Testis (tissue), 5 donors: ENCODE results near the gene IKZF1. TPM values are rescaled to one million over a fixed set of nuclear protein-coding genes. Genes with fewer than 3 reads are reported as not detected.

Experiments
- DNase-seq: peaks from one replicate; pipeline ENCODE4 v3.0.0-alpha.2; 2019
- H3K27ac ChIP-seq, 2 donors: fragments of 200-600 bp; sonication (generic); one replicate each; pipeline ENCODE4 v1.5.1; 2019
- H3K27me3 ChIP-seq: fragments of 200-600 bp; sonication (generic); one replicate; pipeline ENCODE4 v1.5.1; 2019
- H3K36me3 ChIP-seq: fragments of 200-600 bp; sonication (generic); one replicate; pipeline ENCODE4 v1.5.1; 2017; ENCODE audit warnings: low read depth; ENCODE audit errors: missing control alignments
- H3K4me1 ChIP-seq: fragments of 200-600 bp; sonication (generic); one replicate; pipeline ENCODE4 v1.5.1; 2019
- H3K4me3 ChIP-seq, 2 donors: fragments of 200-600 bp; sonication (generic); one replicate each; pipeline ENCODE4 v1.5.1; 2017 to 2019
- H3K9me3 ChIP-seq: fragments of 200-600 bp; sonication (generic); one replicate; pipeline ENCODE4 v1.5.1; 2017
- POLR2A ChIP-seq: fragments of 450-650 bp; IDR thresholded peaks from one replicate; pipeline ENCODE4 v1.6.1; 2017; ENCODE audit warnings: antibody characterized with exemption, mild to moderate bottlenecking, moderate library complexity
- WGBS, 2 donors: methylation state at CpG; one replicate each; pipeline ENCODE4 v1.1.5; 2018; 5-methylcytosine and 5-hydroxymethylcytosine counted together
- intact Hi-C: fragments of 100-400 bp; cut with DNase I; formaldehyde crosslinking; loops from one replicate; pipeline ENCODE4 v1.15.1; 2023; ENCODE audit warnings: low total_unique reads
- long read RNA-seq, 2 donors: transcript quantifications; one replicate each; lab custom pipeline, GENCODE V29; 2026
- polyA plus RNA-seq: library from polyadenylated mRNA; stranded (reverse); fragments of 350-450 nt; fragmentation: Illumina TruSeq; extraction: RNeasy Lipid Tissue Mini Kit (QIAGEN cat#74804); gene quantifications from one replicate; pipeline ENCODE4 v1.2.3, GENCODE V29; 2014; ENCODE audit warnings: low read depth, low replicate concordance; ENCODE audit not compliant: insufficient read depth
- total RNA-seq, 2 donors: library from RNA; depleted of rRNA; stranded (reverse); fragments of >200 nt; gene quantifications; one replicate each; pipeline ENCODE4 v1.2.3, GENCODE V29; 2016
- TF ChIP-seq, protein P1 (sequence below), 3 experiments: fragments of 450-650 bp in 2 of 3; fragments of 200-600 bp in 1 of 3; sonication (generic) in 1 of 3; IDR thresholded peaks; one replicate each; pipeline ENCODE4 v1.5.1; 2016 to 2019; ENCODE audit warnings: antibody characterized with exemption in 3 of 3, mild to moderate bottlenecking in 2 of 3, moderate library complexity in 1 of 3

Gene IKZF1
- total RNA-seq = 10 to 100 TPM in 1 of 2 donors, 1 to 10 TPM in 1; 9.9 to 10.4 TPM
- 4.2 TPM for polyA plus RNA-seq
- long read RNA-seq, donor 1, partial matches to known transcripts = 0 of 1 reads
- long read RNA-seq, donor 1, other reads (novel, unspliced or antisense) = 0 of 1 reads
- long read RNA-seq, donor 2 = 0 reads

DNA sequence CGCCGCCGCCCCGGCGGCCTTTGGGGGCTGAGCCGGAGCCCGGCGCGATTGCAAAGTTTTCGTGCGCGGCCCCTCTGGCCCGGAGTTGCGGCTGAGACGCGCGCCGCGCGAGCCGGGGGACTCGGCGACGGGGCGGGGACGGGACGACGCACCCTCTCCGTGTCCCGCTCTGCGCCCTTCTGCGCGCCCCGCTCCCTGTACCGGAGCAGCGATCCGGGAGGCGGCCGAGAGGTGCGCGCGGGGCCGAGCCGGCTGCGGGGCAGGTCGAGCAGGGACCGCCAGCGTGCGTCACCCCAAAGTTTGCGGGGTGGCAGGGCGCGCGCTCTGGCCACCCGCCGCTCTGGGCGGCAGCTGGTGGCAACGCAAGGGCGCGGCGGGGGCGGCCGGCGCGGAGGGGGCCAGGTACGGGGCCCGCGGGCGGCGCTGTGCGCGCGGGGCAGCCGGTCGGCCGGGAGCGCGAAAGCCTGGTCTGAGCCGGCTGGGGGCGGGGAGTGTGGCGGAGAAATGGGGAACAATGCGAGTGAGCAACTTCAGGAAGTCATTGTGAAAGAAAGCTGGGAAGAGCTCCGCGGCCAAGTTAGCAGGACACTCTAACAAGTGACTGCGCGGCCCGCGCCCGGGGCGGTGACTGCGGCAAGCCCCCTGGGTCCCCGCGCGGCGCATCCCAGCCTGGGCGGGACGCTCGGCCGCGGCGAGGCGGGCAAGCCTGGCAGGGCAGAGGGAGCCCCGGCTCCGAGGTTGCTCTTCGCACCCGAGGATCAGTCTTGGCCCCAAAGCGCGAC lies at the start of gene IKZF1:
TSS of gene IKZF1 (plus strand) at position 588 of the 782 bp plus-strand sequence. CDS start 14,346 bp downstream, outside the sequence.
- Histone ChIP-seq H3K4me1 (no peaks in the 10 kb centered on the region), H3K9me3 (no peaks in the 10 kb centered on the region), H3K4me3 (peak within 1 kb of the TSS; percentile 40 to 50), H3K27me3 (no peaks in the 10 kb centered on the region), H3K27ac (peak within 1 kb of the TSS in 1 of 2 donors; percentile 45), H3K36me3 (no peaks in the 10 kb centered on the region)
- 0% methylated on average over 9 to 82 of the region's 107 CpGs for WGBS, 2 donors
- TF ChIP-seq, protein P1, sequence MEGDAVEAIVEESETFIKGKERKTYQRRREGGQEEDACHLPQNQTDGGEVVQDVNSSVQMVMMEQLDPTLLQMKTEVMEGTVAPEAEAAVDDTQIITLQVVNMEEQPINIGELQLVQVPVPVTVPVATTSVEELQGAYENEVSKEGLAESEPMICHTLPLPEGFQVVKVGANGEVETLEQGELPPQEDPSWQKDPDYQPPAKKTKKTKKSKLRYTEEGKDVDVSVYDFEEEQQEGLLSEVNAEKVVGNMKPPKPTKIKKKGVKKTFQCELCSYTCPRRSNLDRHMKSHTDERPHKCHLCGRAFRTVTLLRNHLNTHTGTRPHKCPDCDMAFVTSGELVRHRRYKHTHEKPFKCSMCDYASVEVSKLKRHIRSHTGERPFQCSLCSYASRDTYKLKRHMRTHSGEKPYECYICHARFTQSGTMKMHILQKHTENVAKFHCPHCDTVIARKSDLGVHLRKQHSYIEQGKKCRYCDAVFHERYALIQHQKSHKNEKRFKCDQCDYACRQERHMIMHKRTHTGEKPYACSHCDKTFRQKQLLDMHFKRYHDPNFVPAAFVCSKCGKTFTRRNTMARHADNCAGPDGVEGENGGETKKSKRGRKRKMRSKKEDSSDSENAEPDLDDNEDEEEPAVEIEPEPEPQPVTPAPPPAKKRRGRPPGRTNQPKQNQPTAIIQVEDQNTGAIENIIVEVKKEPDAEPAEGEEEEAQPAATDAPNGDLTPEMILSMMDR (IDR thresholded peaks at IDR 0.05) = no peak
- no peak for TF ChIP-seq POLR2A
- peak; percentile 53 for DNase-seq
- intact Hi-C loops = no loop called here

DNA sequence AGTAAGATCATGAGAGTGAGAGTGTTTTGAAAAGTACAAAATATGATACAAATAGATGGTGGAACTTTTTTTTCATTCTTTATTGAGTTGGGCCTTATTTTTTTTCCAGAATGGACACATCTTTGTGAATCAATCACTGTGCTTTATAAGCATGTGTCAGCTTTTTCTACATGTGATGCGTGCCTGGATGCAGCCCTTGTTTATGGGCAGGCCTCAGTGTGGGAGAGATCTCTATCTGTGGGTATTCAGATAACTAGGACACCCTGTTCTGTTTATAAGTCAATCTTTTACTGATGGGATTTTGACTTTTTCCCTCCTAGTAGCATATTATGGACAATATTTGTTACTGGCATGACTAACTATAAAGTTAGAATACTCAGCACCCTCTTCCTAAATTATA lies 42.9 kb upstream of the IKZF1 start:
- WGBS, 2 donors = 48 to 94% methylated on average over 1 of the region's 1 CpG
- Histone ChIP-seq H3K9me3 (no peaks in the 10 kb centered on the region), H3K4me3 (no peak overlapping the region), H3K36me3 (no peaks in the 10 kb centered on the region), H3K27me3 (no peaks in the 10 kb centered on the region), H3K4me1 (no peaks in the 10 kb centered on the region), H3K27ac (no peak overlapping the region)
- intact Hi-C loops = no loop called here
- DNase-seq = no peak
- TF ChIP-seq, protein P1 (IDR thresholded peaks at IDR 0.05) = no peak
- no peak for TF ChIP-seq POLR2A

DNA sequence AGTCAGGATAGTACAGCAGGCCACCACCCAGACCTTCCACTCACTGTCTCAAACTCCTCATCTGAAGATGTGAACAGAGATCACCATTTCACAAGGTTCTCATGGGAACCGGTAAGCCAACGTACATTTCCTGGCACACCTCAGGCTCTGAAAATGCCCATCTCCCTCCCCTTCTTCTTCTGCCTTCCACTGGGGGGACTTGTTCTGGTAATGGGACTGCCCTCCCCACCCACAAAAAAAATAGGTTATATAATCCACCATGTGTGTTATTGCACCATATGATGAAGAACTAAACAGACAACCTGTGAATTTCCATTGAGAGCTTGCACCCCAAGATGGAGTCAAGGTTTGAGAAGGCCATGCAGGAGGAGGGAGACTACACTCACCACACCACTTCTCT lies 42.1 kb upstream of the IKZF1 start:
- TF ChIP-seq, protein P1 (IDR thresholded peaks at IDR 0.05) = no peak
- TF ChIP-seq POLR2A = no peak
- Histone ChIP-seq H3K4me3 (no peak overlapping the region), H3K36me3 (no peaks in the 10 kb centered on the region), H3K4me1 (no peaks in the 10 kb centered on the region), H3K27ac (no peak overlapping the region), H3K9me3 (no peaks in the 10 kb centered on the region), H3K27me3 (no peaks in the 10 kb centered on the region)
- intact Hi-C loops = no loop called here
- DNase-seq = no peak
- 93 to 95% methylated on average over 2 of the region's 2 CpGs for WGBS, 2 donors

DNA sequence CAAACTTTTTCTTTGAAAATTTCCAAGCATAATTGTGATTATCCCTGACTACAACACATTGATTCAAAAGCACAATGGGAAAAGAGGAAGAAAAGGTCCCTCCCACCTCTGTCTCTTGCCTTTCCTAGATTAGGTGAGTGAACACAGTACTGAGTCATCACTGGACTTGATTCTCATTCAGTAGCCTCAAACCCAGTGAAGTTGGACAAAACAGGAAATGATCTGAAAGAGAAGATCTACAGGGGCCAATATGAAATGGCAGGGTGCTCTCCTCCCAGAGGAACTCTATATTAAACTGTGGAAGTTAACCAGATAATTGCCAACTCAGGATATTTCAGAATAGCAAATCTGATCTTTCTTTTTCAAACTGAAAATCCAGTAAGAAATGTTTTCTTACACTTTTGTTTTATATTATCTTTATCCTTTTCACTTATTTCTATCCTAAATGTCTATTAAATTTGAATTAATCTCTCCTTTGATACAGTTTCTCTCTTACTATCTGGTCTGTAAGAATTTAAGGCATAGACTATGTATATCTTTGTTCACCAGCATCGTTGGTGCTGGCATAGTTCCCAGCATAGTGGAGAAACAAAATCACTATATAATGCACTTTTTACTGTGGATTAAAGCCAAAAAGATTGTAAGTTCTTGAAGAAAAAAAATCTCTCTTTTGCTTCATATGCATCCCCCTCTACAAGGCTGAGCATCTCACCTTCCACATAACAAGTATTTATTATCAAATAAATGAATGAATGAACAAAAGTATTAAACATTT lies 41.4 kb upstream of the IKZF1 start:
- intact Hi-C loops = no loop called here
- no peaks in the 10 kb centered on the region for H3K9me3 ChIP-seq
- WGBS, 2 donors = 15 to 23% methylated on average over 1 of the region's 1 CpG
- no peak for TF ChIP-seq POLR2A
- TF ChIP-seq, protein P1 (IDR thresholded peaks at IDR 0.05) = no peak
- DNase-seq = no peak
- no peak overlapping the region for H3K27ac ChIP-seq
- no peaks in the 10 kb centered on the region for H3K4me1 ChIP-seq
- no peaks in the 10 kb centered on the region for H3K36me3 ChIP-seq
- no peaks in the 10 kb centered on the region for H3K27me3 ChIP-seq
- no peak overlapping the region for H3K4me3 ChIP-seq
